Stimulated activated CD4-positive, alpha-beta T cell treated with anti-CD3 and anti-CD28 coated beads, TNF-alpha, amount 100 ng/mL, for 24 hours (primary cell): ENCODE data around the gene PRAF2.

ENCODE experiments used
- DNase-seq, 3 experiments: peaks; one replicate each; pipeline ENCODE4 v3.0.0-alpha.2; 2020; ENCODE audit warnings: low read depth in 3 of 3

The PRAF2 gene

DNA sequence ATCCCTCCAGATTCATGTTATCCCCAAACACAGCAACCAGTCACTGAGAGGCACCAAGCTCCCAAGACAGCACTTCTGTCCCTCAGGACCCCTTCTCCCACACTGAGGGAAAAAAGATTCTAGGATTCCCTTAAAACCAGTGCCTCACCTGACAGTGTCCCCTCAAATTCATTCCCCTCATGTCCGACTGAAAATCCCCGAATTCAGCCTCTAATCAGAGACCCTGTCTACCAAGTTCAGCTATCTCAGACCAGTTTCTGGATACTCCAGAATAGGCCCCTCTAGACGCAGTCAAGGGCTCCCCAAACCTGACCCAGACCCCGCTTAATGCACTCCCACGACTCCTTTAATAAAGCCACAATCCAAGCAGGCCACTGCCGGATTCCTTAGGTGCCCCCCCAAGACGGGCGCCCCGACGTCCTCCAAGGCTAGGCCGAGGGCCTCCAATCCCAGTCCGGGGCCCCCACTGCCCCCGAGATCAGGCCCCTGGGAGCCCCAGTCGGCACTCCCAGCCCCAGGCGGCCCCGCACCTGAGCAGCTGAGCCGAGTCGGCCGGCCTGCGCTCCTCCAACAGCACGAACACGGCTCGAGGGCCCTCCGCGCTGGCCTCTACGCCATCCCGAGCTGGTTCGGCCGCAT lies 31.1 kb downstream of the PRAF2 start:
- no peak for DNase-seq

DNA sequence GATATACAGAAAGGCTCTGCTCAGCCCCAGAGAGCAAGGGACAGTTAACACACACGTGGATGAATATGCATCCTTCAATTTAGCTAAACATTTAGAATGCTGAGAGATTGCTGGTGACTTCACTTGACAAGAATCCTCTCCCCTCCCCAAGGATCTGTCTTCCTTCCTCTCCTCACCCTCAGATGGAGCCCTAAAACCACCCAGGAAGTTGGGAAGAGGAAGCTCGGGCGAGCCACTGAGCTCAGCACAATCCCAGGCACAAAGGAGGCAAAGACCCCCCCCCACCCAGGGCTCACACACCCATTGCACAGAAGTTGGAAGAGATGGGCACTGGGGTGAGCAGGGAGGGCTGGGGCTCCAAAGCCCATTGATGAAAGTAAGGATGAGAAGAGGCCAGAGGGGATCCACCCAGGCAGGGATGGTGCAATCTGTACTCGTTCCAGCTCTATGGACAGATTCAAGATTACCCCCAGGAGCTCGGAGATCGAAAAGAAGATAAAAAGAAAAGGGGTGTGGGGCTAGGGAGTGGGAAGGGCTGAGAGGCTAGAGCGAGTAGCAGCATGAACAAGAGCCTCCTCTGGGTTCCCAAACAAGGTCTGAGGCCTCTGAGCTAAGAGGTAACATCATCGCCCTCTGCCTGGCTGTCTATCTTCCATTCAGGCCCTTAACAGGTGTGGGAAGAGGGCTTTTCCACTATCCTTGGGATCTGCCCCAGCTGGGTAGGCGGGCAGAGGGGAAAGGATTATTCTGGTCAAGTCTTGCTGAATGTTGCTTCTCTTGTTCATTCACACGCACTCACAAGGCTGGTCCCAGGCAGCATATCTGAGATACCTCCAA lies 31.8 kb downstream of the PRAF2 start:
- no peak for DNase-seq

- no peak for DNase-seq
Measured at GRCh38 chrX:49040376-49040955, 33.3 kb downstream of the PRAF2 start.

GRCh38 chrX:49039598-49040375 lies 34.0 kb downstream of the PRAF2 start:
- peak; percentile 5 to 53 (median 17) for DNase-seq

- DNase-seq = no peak
Measured at GRCh38 chrX:49037883-49038475, 35.8 kb downstream of the PRAF2 start.

GRCh38 chrX:49030283-49030682 lies 43.5 kb downstream of the PRAF2 start:
- DNase-seq = no peak

DNA sequence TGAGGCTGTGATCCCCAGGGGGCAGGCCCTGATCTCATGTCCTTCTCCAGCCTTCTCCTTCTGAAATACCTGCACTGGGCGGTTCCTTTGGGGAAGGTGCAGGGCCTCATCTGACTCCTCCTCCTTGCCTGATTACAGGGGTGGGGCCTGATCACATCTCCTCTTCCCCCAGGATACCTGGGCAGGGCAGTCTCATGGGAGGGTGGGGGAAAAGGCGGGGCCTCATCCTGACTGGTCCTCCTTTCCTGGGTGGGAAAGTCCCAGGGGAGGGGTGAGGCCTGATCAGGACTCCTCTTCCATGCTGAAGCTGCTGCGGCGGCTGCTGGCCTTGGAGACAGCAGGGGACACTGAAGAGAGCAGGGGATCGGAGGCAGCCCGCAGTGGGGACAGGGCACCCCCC lies 43.9 kb downstream of the PRAF2 start:
- DNase-seq = no peak
